ENCODE measurements around the gene ADGRG6. TPM values are rescaled to one million over a fixed set of nuclear protein-coding genes. Genes with fewer than 3 reads are reported as not detected.
A peak's percentile ranks its signal among the peaks of the same experiment; 100 is the strongest.

The ADGRG6 gene
- polyA plus RNA-seq, 1 of the 3 experiments (the other 2 are of a cell fraction), result 61.5 TPM

- no peaks in the 10 kb centered on the region for H3K36me3 ChIP-seq (replicated peaks in 1 of 2; ENCODE audit: control insufficient read depth in 1 of 2, insufficient read depth in 2 of 2, low read length in 1 of 2)
- CTCF ChIA-PET, result interaction anchor here (1.1 kb wide), 1 partner anchor 11 kb away, joined by 5 read pairs; no protein-coding TSS in a partner anchor
- H3F3A ChIP-seq (replicated peaks; ENCODE audit: insufficient read depth), result peaks cover 3% of the 10 kb centered on the region
- H2AFZ ChIP-seq (ENCODE audit: low read depth), result peak overlapping the region; percentile 76
- TF ChIP-seq, protein P1, sequence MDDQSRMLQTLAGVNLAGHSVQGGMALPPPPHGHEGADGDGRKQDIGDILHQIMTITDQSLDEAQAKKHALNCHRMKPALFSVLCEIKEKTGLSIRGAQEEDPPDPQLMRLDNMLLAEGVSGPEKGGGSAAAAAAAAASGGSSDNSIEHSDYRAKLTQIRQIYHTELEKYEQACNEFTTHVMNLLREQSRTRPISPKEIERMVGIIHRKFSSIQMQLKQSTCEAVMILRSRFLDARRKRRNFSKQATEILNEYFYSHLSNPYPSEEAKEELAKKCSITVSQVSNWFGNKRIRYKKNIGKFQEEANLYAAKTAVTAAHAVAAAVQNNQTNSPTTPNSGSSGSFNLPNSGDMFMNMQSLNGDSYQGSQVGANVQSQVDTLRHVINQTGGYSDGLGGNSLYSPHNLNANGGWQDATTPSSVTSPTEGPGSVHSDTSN (IDR thresholded peaks at IDR 0.05), result no peak; the same call in 1 of the 2 replicates
- TF ChIP-seq YY1 (IDR thresholded peaks at IDR 0.05; ENCODE audit: low read depth), result no peak
- TF ChIP-seq, protein P2, sequence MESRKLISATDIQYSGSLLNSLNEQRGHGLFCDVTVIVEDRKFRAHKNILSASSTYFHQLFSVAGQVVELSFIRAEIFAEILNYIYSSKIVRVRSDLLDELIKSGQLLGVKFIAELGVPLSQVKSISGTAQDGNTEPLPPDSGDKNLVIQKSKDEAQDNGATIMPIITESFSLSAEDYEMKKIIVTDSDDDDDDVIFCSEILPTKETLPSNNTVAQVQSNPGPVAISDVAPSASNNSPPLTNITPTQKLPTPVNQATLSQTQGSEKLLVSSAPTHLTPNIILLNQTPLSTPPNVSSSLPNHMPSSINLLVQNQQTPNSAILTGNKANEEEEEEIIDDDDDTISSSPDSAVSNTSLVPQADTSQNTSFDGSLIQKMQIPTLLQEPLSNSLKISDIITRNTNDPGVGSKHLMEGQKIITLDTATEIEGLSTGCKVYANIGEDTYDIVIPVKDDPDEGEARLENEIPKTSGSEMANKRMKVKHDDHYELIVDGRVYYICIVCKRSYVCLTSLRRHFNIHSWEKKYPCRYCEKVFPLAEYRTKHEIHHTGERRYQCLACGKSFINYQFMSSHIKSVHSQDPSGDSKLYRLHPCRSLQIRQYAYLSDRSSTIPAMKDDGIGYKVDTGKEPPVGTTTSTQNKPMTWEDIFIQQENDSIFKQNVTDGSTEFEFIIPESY (IDR thresholded peaks at IDR 0.05; ENCODE audit: borderline replicate concordance, low read depth), result no peak
- TF ChIP-seq, protein P3, sequence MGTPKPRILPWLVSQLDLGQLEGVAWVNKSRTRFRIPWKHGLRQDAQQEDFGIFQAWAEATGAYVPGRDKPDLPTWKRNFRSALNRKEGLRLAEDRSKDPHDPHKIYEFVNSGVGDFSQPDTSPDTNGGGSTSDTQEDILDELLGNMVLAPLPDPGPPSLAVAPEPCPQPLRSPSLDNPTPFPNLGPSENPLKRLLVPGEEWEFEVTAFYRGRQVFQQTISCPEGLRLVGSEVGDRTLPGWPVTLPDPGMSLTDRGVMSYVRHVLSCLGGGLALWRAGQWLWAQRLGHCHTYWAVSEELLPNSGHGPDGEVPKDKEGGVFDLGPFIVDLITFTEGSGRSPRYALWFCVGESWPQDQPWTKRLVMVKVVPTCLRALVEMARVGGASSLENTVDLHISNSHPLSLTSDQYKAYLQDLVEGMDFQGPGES (IDR thresholded peaks at IDR 0.05; ENCODE audit: low read depth, low read length), result no peak
- no peak for TF ChIP-seq RCOR1 (IDR thresholded peaks at IDR 0.05; ENCODE audit: low read length)
- no peaks in the 10 kb centered on the region for H3K79me2 ChIP-seq (ENCODE audit: insufficient read depth)
- no peak overlapping the region for H3K4me3 ChIP-seq (ENCODE audit: low read depth in 2 of 2, low read length in 1 of 2)
- no peak for DNase-seq
- POLR2A ChIA-PET, result no interaction called here
- H3K9me2 ChIP-seq, result no peaks in the 10 kb centered on the region
- no peaks in the 10 kb centered on the region for H3K27me3 ChIP-seq (ENCODE audit: insufficient read depth)
- H4K20me1 ChIP-seq (ENCODE audit: insufficient read depth), result no peaks in the 10 kb centered on the region
- no peak overlapping the region for H3K9ac ChIP-seq
- H3K4me1 ChIP-seq (ENCODE audit: control insufficient read depth in 1 of 2, insufficient read depth in 2 of 2, low read depth in 1 of 2, low read length in 1 of 2), result no peaks in the 10 kb centered on the region
- no peak overlapping the region for H3K4me2 ChIP-seq
- no peaks in the 10 kb centered on the region for H3K9me3 ChIP-seq
- H3K27ac ChIP-seq (ENCODE audit: low read depth in 2 of 2, low read length in 1 of 2), result peak overlapping the region in 1 of 2 experiments; percentile 69; a peak in 1 of 4 replicates
- 38% methylated on average over 3 of the region's 3 CpGs for WGBS (ENCODE audit: low lambda C conversion rate)
Observed at GRCh38 chr6:142291512-142291911, 10.3 kb upstream of the ADGRG6 start.

GRCh38 chr6:142292166-142292924, 9.5 kb upstream of the ADGRG6 start:
- Histone ChIP-seq H4K20me1 (ENCODE audit: insufficient read depth) (no peaks in the 10 kb centered on the region), H3K36me3 (replicated peaks in 1 of 2; ENCODE audit: control insufficient read depth in 1 of 2, insufficient read depth in 2 of 2, low read length in 1 of 2) (no peaks in the 10 kb centered on the region), H3K9me2 (no peaks in the 10 kb centered on the region), H3F3A (replicated peaks; ENCODE audit: insufficient read depth) (peaks cover 6% of the 10 kb centered on the region), H3K9ac (no peak overlapping the region), H3K27me3 (ENCODE audit: insufficient read depth) (no peaks in the 10 kb centered on the region), H3K27ac (ENCODE audit: low read depth in 2 of 2, low read length in 1 of 2) (peak overlapping the region in 1 of 2 experiments; percentile 69; a peak in 1 of 4 replicates), H3K4me1 (ENCODE audit: control insufficient read depth in 1 of 2, insufficient read depth in 2 of 2, low read depth in 1 of 2, low read length in 1 of 2) (no peaks in the 10 kb centered on the region), H3K9me3 (no peaks in the 10 kb centered on the region), H2AFZ (ENCODE audit: low read depth) (0 out of 2 replicates have a peak overlapping the region, but pooled peaks have one; percentile 59), H3K4me2 (no peak overlapping the region), H3K4me3 (ENCODE audit: low read depth in 2 of 2, low read length in 1 of 2) (no peak overlapping the region), H3K79me2 (ENCODE audit: insufficient read depth) (no peaks in the 10 kb centered on the region)
- WGBS (ENCODE audit: low lambda C conversion rate), result 45% methylated on average over 6 of the region's 6 CpGs
- no peak for DNase-seq
- ChIA-PET POLR2A (no interaction called here), CTCF (no interaction called here)
- no peak for TF ChIP-seq GATA2 (CRISPR knock-in tag; IDR thresholded peaks at IDR 0.05)
